ENCODE measurements around the gene RETREG2.
A peak's percentile ranks its signal among the peaks of the same experiment; 100 is the strongest.

DNA sequence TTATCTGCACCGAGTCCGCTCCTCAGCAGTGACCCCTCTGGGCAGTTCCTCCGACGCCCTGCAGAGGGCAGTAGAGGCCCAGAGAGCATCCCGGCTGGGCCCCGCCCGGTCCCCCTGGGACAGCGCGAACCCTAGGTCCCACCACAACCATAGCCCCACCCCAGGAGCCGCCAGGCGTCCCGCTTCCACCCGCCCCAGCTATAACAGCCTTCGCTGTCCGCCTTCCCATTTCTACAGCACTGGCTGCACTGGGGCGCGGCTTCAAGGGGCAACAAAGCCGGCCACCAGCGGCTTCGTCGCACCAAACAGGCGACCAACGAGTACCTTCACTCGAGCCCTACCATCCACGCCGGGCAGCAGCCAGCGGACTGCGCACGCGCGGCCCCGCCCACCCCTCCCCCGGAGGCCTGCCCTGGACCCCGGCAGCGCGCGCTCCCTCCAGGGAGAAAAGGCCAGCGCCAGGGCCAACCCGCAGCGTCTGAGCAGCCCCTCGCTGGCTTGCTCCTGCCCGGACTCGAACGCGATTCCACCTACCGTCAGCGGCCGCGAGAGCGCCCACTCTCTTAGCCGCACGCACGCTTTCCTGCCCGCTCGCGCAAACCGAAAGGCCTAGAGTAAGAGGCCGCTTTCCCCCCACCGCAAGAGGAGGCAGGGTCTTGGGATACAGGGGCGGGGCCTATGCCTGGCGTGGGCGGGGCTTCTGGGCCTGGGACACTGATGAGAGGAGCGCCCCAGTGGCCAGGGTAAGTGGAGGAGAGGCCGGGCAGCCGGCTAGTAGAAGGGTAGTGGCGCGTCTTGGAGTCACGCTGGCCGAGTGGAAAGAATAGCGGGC is 17.7 kb upstream of the RETREG2 start, which contains the start of gene NHEJ1:
- TF ChIP-seq, protein P1, sequence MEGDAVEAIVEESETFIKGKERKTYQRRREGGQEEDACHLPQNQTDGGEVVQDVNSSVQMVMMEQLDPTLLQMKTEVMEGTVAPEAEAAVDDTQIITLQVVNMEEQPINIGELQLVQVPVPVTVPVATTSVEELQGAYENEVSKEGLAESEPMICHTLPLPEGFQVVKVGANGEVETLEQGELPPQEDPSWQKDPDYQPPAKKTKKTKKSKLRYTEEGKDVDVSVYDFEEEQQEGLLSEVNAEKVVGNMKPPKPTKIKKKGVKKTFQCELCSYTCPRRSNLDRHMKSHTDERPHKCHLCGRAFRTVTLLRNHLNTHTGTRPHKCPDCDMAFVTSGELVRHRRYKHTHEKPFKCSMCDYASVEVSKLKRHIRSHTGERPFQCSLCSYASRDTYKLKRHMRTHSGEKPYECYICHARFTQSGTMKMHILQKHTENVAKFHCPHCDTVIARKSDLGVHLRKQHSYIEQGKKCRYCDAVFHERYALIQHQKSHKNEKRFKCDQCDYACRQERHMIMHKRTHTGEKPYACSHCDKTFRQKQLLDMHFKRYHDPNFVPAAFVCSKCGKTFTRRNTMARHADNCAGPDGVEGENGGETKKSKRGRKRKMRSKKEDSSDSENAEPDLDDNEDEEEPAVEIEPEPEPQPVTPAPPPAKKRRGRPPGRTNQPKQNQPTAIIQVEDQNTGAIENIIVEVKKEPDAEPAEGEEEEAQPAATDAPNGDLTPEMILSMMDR (IDR thresholded peaks at IDR 0.05), result peak; percentile 96
- TF ChIP-seq EZH2 (IDR thresholded peaks at IDR 0.05) (peak; percentile 15), EZH2phosphoT487 (IDR thresholded peaks at IDR 0.05) (peak; percentile 16)

Data from neural progenitor cell (in vitro differentiated cells).